ENCODE measurements around the gene ZNF10.
A peak's percentile ranks its signal among the peaks of the same experiment; 100 is the strongest.

ZNF10 gene

DNA sequence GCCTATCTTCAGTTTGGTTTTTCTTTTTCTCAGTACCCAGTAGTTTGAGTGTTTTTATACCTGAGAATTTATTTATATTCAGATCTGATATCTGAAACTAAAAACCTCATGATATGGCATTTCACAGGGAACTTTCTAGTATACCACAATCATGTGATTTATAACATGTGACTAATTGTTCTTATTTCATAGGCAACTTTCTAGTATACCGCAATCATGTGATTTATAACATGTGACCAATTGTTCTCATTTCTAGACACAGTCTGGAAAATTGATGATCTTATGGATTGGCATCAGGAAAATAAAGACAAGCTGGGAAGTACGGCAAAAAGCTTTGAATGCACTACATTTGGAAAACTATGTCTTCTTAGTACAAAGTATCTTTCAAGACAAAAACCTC, 71.5 kb downstream of the ZNF10 start:
- no peak for DNase-seq (ENCODE audit: low read depth)

GRCh38 chr12:133202493-133203343, 72.3 kb downstream of the ZNF10 start:
- DNase-seq (ENCODE audit: low read depth): peak; percentile 13

- DNase-seq (ENCODE audit: low read depth): peak; percentile 34
These were observed 73.2 kb downstream of the ZNF10 start for GRCh38 chr12:133203344-133204263.

DNA sequence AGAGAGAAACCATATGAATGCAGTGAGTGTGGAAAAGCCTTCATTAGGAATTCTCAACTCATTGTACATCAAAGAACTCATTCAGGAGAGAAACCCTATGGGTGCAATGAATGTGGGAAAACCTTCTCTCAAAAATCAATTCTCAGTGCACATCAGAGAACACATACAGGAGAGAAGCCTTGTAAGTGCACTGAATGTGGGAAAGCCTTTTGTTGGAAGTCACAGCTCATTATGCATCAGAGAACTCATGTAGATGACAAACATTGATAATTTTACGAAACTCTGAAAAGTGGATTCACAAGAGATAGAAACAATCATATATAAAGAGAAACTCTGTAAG, 73.8 kb downstream of the ZNF10 start:
- DNase-seq (ENCODE audit: low read depth): peak; percentile 13

- no peak for DNase-seq (ENCODE audit: low read depth)
These were observed 76.0 kb downstream of the ZNF10 start for GRCh38 chr12:133206390-133206789.
